ENCODE results near the gene GABRD. TPM values are rescaled to one million over a fixed set of nuclear protein-coding genes. Genes with fewer than 3 reads are reported as not detected.

The GABRD gene
- total and polyA plus RNA-seq, 2 of the 13 experiments (the other 11 are each of a cell fraction or from before 2014, with no cell fraction given): not detected

GRCh38 chr1:2078170-2078569 is 59.0 kb downstream of the GABRD start:
- ChIA-PET CTCF (ENCODE audit: low intra/inter-chr PET ratio, low total read pairs) (no interaction called here), POLR2A (no interaction called here)
- peaks cover 18% of the 10 kb centered on the region for H3K9me3 ChIP-seq (ENCODE audit: low read length)
- no TSS peak for BruUV-seq (replicated peaks)
- H3K4me1 ChIP-seq (ENCODE audit: insufficient read depth, low read length): no peaks in the 10 kb centered on the region
- H3K27me3 ChIP-seq (ENCODE audit: control insufficient read depth in 1 of 2, insufficient read depth in 2 of 2, low read length in 2 of 2): no peaks in the 10 kb centered on the region
- ATAC-seq: no peak
- no peak overlapping the region for H2AFZ ChIP-seq (ENCODE audit: low read length)
- TF ChIP-seq NCOA1 (CRISPR knock-in tag; IDR thresholded peaks at IDR 0.05) (no peak), ARID4A (CRISPR knock-in tag; IDR thresholded peaks at IDR 0.05; ENCODE audit: borderline replicate concordance) (no peak), ZFP37 (CRISPR knock-in tag; IDR thresholded peaks at IDR 0.05; ENCODE audit: borderline replicate concordance) (no peak), PAX8 (CRISPR knock-in tag; IDR thresholded peaks at IDR 0.05; ENCODE audit: borderline replicate concordance) (no peak), ZFP1 (CRISPR knock-in tag; IDR thresholded peaks at IDR 0.05) (peak; percentile 100)
- no peak overlapping the region for H3K4me3 ChIP-seq (replicated peaks in 1 of 3; ENCODE audit: insufficient read depth in 1 of 3, low read depth in 2 of 3, low read length in 3 of 3)
- FAIRE-seq: no peak
- no peak for DNase-seq (ENCODE audit: low spot score)
- H4K20me1 ChIP-seq (ENCODE audit: insufficient read depth, low read length): no peaks in the 10 kb centered on the region
- 96% methylated on average over 7 of the region's 7 CpGs for WGBS (ENCODE audit: low lambda C conversion rate)
- no peak overlapping the region for H3K27ac ChIP-seq (ENCODE audit: extremely low read length, insufficient read depth, low read length)
- no peak overlapping the region for H3K4me2 ChIP-seq (ENCODE audit: low read depth, low read length)
- peaks cover 8% of the 10 kb centered on the region for H3K79me2 ChIP-seq (ENCODE audit: insufficient read depth, low read length)
- peaks cover 2 to 12% of the 10 kb centered on the region in 2 experiments; a peak in 4 of 5 replicates for H3K36me3 ChIP-seq (replicated peaks in 1 of 2; ENCODE audit: control insufficient read depth in 1 of 2, insufficient read depth in 2 of 2, low read length in 2 of 2)
- intact Hi-C loops (cut with micrococcal nuclease; ENCODE audit: unreplicated experiment) (no loop called here), in situ Hi-C loops (cut with HindIII; ENCODE audit: extremely low pct_ligation_motif_present, low pct_unique_long_range_greater_than_20kb) (no loop called here)
- H3K9ac ChIP-seq (ENCODE audit: insufficient read depth, low read depth, low read length): no peak overlapping the region

Measured in HepG2 (cell line).